DOHH2 (cell line): ENCODE data around the gene PLK3.

Experiments
- EZH2phosphoT487 ChIP-seq: fragments of 200-600 bp; sonication (generic); IDR thresholded peaks from 2 replicates; pipeline ENCODE4 v1.6.1; 2017; ENCODE audit warnings: borderline replicate concordance, mild to moderate bottlenecking, antibody characterized with exemption, low read length, moderate library complexity, mixed read lengths
- TF ChIP-seq, protein P1 (sequence below): fragments of 200-600 bp; sonication (generic); IDR thresholded peaks from one replicate; pipeline ENCODE4 v1.5.1; 2014; ENCODE audit warnings: antibody characterized with exemption, mild to moderate bottlenecking, low read depth, low read length; ENCODE audit not compliant: poor library complexity, severe bottlenecking

DNA sequence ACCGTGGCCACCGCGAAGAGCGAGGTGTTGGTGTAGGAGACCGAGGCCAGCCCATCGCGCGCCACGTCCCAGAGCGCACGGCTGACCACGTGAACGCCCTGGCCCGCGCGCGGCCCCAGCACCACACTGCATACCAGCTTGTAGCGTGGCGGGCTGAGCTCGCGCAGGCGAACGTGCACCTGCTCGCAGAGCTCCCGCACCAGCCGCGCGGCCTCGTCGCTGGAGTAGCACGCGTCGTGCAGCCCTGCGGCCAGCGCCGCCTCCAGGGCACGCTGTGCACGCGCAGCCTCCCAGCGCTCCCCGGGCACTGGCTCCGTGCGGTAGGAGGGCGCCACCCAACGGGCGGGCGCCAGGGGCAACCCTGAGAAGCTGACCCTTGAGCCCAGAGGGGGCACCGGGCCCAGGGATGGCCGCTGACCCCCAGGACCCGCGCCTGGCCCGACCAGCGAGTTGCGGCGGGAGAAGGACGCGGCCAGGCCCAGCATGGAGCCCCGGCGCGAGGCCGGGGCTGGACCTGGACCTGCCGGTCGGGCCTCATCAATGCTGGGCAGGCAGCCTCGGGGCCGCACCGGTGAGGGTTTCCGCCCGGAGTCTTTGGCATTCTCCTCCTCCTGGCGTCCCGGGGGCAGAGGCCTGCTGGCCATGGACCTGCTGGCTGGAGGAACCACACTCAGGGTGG, 6.0 kb downstream of the PLK3 start:
- TF ChIP-seq, protein P1, sequence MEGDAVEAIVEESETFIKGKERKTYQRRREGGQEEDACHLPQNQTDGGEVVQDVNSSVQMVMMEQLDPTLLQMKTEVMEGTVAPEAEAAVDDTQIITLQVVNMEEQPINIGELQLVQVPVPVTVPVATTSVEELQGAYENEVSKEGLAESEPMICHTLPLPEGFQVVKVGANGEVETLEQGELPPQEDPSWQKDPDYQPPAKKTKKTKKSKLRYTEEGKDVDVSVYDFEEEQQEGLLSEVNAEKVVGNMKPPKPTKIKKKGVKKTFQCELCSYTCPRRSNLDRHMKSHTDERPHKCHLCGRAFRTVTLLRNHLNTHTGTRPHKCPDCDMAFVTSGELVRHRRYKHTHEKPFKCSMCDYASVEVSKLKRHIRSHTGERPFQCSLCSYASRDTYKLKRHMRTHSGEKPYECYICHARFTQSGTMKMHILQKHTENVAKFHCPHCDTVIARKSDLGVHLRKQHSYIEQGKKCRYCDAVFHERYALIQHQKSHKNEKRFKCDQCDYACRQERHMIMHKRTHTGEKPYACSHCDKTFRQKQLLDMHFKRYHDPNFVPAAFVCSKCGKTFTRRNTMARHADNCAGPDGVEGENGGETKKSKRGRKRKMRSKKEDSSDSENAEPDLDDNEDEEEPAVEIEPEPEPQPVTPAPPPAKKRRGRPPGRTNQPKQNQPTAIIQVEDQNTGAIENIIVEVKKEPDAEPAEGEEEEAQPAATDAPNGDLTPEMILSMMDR, result peak; percentile 5
- no peak for TF ChIP-seq EZH2phosphoT487
